WTC11 (cell line): ENCODE measurements around the gene IRAK1. TPM values are rescaled to one million over a fixed set of nuclear protein-coding genes. Genes with fewer than 3 reads are reported as not detected.
"Not testable (repeated sequence)": the region's sequence is repeated elsewhere in the genome, so short reads cannot be mapped to it uniquely, and the experiment has no call there.

Experiments
- ATAC-seq: fragments of 200-7000 bp; cut with Tn5 transposase; 2 replicates; pipeline ENCODE4 v1.10.0; 2021; ENCODE audit warnings: mild to moderate bottlenecking, moderate library complexity
- CTCF ChIA-PET: fragments of 300-600 bp; sonication (Branson Sonifier 250); formaldehyde crosslinking; loops from one replicate; lab custom pipeline; 2021; ENCODE audit warnings: antibody characterized with exemption; lab: Charles Lee
- POLR2A ChIA-PET: fragments of 350-600 bp; sonication (Branson Sonifier 250); formaldehyde crosslinking; loops from one replicate; lab custom pipeline; 2021; ENCODE audit warnings: antibody characterized with exemption; lab: Charles Lee
- DNase-seq: peaks from one replicate; pipeline ENCODE4 v3.0.0; 2021; ENCODE audit warnings: low spot score
- H3K27ac Mint-ChIP-seq: 2 replicates; pipeline ENCODE4 v1.8.0; 2021; ENCODE audit warnings: mixed read lengths
- H3K27me3 Mint-ChIP-seq: 2 replicates; pipeline ENCODE4 v1.8.0; 2021; ENCODE audit warnings: low read depth, mild to moderate bottlenecking, moderate library complexity, mixed read lengths
- H3K36me3 Mint-ChIP-seq: 2 replicates; pipeline ENCODE4 v1.8.0; 2021; ENCODE audit warnings: mixed read lengths
- H3K4me1 Mint-ChIP-seq: 2 replicates; pipeline ENCODE4 v1.8.0; 2022; ENCODE audit warnings: mixed read lengths
- H3K4me3 Mint-ChIP-seq: 2 replicates; pipeline ENCODE4 v1.8.0; 2021; ENCODE audit warnings: mild to moderate bottlenecking, moderate library complexity, mixed read lengths
- H3K9me3 Mint-ChIP-seq: 2 replicates; pipeline ENCODE4 v1.8.0; 2021; ENCODE audit warnings: mixed read lengths
- AFF4 ChIP-seq: sonication (generic); formaldehyde crosslinking; IDR thresholded peaks from 2 replicates; pipeline ENCODE4 v1.8.1; 2023; ENCODE audit warnings: mild to moderate bottlenecking, missing genetic modification reagents, borderline replicate concordance
- ATF1 ChIP-seq: sonication (generic); formaldehyde crosslinking; IDR thresholded peaks from 2 replicates; pipeline ENCODE4 v1.8.1; 2023; ENCODE audit warnings: mild to moderate bottlenecking, moderate library complexity, missing genetic modification reagents
- ATF2 ChIP-seq: sonication (generic); formaldehyde crosslinking; IDR thresholded peaks from 2 replicates; pipeline ENCODE4 v1.8.1; 2022; ENCODE audit warnings: low read depth, missing genetic modification reagents, borderline replicate concordance
- EMX1 ChIP-seq: fragments of 250-450 bp; sonication (Bioruptor Pico); IDR thresholded peaks from 2 replicates; pipeline ENCODE4 v1.8.0; 2021; ENCODE audit warnings: mild to moderate bottlenecking
- GABPB1 ChIP-seq: sonication (generic); formaldehyde crosslinking; IDR thresholded peaks from 2 replicates; pipeline ENCODE4 v1.8.1; 2023; ENCODE audit warnings: mild to moderate bottlenecking, missing genetic modification reagents
- HMGA2 ChIP-seq: fragments of 250-450 bp; sonication (Bioruptor Pico); IDR thresholded peaks from 2 replicates; pipeline ENCODE4 v1.4.0; 2021; ENCODE audit warnings: mild to moderate bottlenecking, moderate library complexity
- IRF2 ChIP-seq: sonication (generic); formaldehyde crosslinking; IDR thresholded peaks from 2 replicates; pipeline ENCODE4 v1.8.0; 2022; ENCODE audit warnings: low read depth, missing genetic modification reagents, borderline replicate concordance
- JAZF1 ChIP-seq: fragments of 250-450 bp; sonication (Bioruptor Pico); IDR thresholded peaks from 2 replicates; pipeline ENCODE4 v1.9.0; 2021; ENCODE audit warnings: moderate library complexity, mild to moderate bottlenecking, inconsistent platforms
- MLX ChIP-seq: sonication (generic); formaldehyde crosslinking; IDR thresholded peaks from 2 replicates; pipeline ENCODE4 v1.8.1; 2023; ENCODE audit warnings: mild to moderate bottlenecking, missing genetic modification reagents, moderate library complexity
- NFATC4 ChIP-seq: fragments of 250-450 bp; sonication (Bioruptor Pico); IDR thresholded peaks from 2 replicates; pipeline ENCODE4 v1.9.0; 2021; ENCODE audit warnings: mild to moderate bottlenecking
- NR3C1 ChIP-seq: sonication (generic); formaldehyde crosslinking; conservative IDR thresholded peaks from 2 replicates; pipeline ENCODE4 v1.8.1; 2023; ENCODE audit warnings: low read depth, mild to moderate bottlenecking, missing genetic modification reagents
- PREB ChIP-seq: sonication (generic); formaldehyde crosslinking; IDR thresholded peaks from 2 replicates; pipeline ENCODE4 v1.8.1; 2022; ENCODE audit warnings: mild to moderate bottlenecking, missing genetic modification reagents, moderate library complexity, borderline replicate concordance
- SP1 ChIP-seq: sonication (generic); formaldehyde crosslinking; conservative IDR thresholded peaks from 2 replicates; pipeline ENCODE4 v1.8.1; 2022; ENCODE audit warnings: missing genetic modification reagents
- ZNF281 ChIP-seq: sonication (generic); formaldehyde crosslinking; IDR thresholded peaks from 2 replicates; pipeline ENCODE4 v1.8.0; 2023; ENCODE audit warnings: mild to moderate bottlenecking, missing genetic modification reagents
- ZNF423 ChIP-seq: fragments of 250-450 bp; sonication (Bioruptor Pico); IDR thresholded peaks from 2 replicates; pipeline ENCODE4 v2.1.2; 2022; ENCODE audit warnings: mild to moderate bottlenecking, moderate library complexity
- total RNA-seq: library from RNA; stranded (reverse); gene quantifications from 3 replicates; pipeline ENCODE4 v1.2.3, GENCODE V29; 2021

IRAK1 gene
- total RNA-seq, 1 experiment from 2014 or later, result 32.1 TPM

- TF ChIP-seq ATF2, result no peak
- TF ChIP-seq EMX1 (CRISPR knock-in tag), result no peak
- TF ChIP-seq JAZF1 (CRISPR knock-in tag), result no peak
- TF ChIP-seq ATF1 (CRISPR knock-in tag), result no peak
- TF ChIP-seq GABPB1 (CRISPR knock-in tag), result no peak
- no peak for TF ChIP-seq HMGA2
Observed at GRCh38 chrX:153995504-153995903, 24.2 kb downstream of the IRAK1 start (continued).

- H3K27ac Mint-ChIP-seq, ATAC-seq, DNase-seq, H3K27me3 Mint-ChIP-seq, H3K36me3 Mint-ChIP-seq, H3K4me1 Mint-ChIP-seq, H3K9me3 Mint-ChIP-seq, POLR2A ChIA-PET, H3K4me3 Mint-ChIP-seq, CTCF ChIA-PET: not testable (repeated sequence)
Observed at GRCh38 chrX:153994398-153994797, 25.3 kb downstream of the IRAK1 start.

- DNase-seq (no peak), ATAC-seq (no peak)
- Mint-ChIP-seq H3K4me3 (no peak overlapping the region), H3K9me3 (no peaks in the 10 kb centered on the region), H3K27me3 (no peaks in the 10 kb centered on the region), H3K27ac (no peak overlapping the region), H3K4me1 (no peaks in the 10 kb centered on the region), H3K36me3 (no peaks in the 10 kb centered on the region)
- POLR2A ChIA-PET, result no interaction called here
- CTCF ChIA-PET, result no interaction called here
- TF ChIP-seq ZNF281 (CRISPR knock-in tag) (no peak), SP1 (CRISPR knock-in tag) (no peak), AFF4 (CRISPR knock-in tag) (no peak), NFATC4 (CRISPR knock-in tag) (no peak), JAZF1 (CRISPR knock-in tag) (no peak), NR3C1 (CRISPR knock-in tag) (no peak), IRF2 (CRISPR knock-in tag) (no peak), ZNF423 (CRISPR knock-in tag) (no peak), PREB (CRISPR knock-in tag) (no peak), MLX (CRISPR knock-in tag) (no peak)
Observed at GRCh38 chrX:153993978-153994377, 25.7 kb downstream of the IRAK1 start.
